T-helper 2 cell treated with Interferon-gamma antibody and Interleukin-4, amounts not matched to agents 5 μg/mL and 100 μg/mL, for 36 hours (primary cell): ENCODE measurements around the gene PPFIBP2.

Experiments
- DNase-seq: peaks from one replicate; pipeline ENCODE4 v3.0.0; 2021; ENCODE audit warnings: low spot score
- H3K27ac Mint-ChIP-seq: one replicate; pipeline ENCODE4 v1.8.0; 2021; ENCODE audit warnings: mild to moderate bottlenecking, mixed read lengths
- H3K27me3 Mint-ChIP-seq: one replicate; pipeline ENCODE4 v1.8.0; 2021; ENCODE audit warnings: low read depth, mixed read lengths
- H3K36me3 Mint-ChIP-seq: one replicate; pipeline ENCODE4 v1.8.0; 2021; ENCODE audit warnings: low read depth, mixed read lengths
- H3K4me1 Mint-ChIP-seq: one replicate; pipeline ENCODE4 v1.8.0; 2021; ENCODE audit warnings: low read depth, mixed read lengths
- H3K4me3 Mint-ChIP-seq: one replicate; pipeline ENCODE4 v1.8.0; 2022; ENCODE audit warnings: mild to moderate bottlenecking, moderate library complexity, mixed read lengths
- H3K9me3 Mint-ChIP-seq: one replicate; pipeline ENCODE4 v1.8.0; 2021; ENCODE audit warnings: mixed read lengths

The PPFIBP2 gene

GRCh38 chr11:7559398-7560283, 45.8 kb downstream of the PPFIBP2 start:
- no peaks in the 10 kb centered on the region for H3K36me3 Mint-ChIP-seq
- H3K27ac Mint-ChIP-seq = no peak overlapping the region
- no peak for DNase-seq
- H3K27me3 Mint-ChIP-seq = peaks cover 7% of the 10 kb centered on the region
- no peak overlapping the region for H3K4me3 Mint-ChIP-seq
- H3K4me1 Mint-ChIP-seq = no peaks in the 10 kb centered on the region
- H3K9me3 Mint-ChIP-seq = no peaks in the 10 kb centered on the region

- peaks cover 6% of the 10 kb centered on the region for H3K27me3 Mint-ChIP-seq
- H3K4me3 Mint-ChIP-seq = no peak overlapping the region
- DNase-seq = no peak
These were observed 47.8 kb downstream of the PPFIBP2 start for GRCh38 chr11:7561562-7561961.

GRCh38 chr11:7563281-7563680, 49.5 kb downstream of the PPFIBP2 start:
- H3K36me3 Mint-ChIP-seq = no peaks in the 10 kb centered on the region

More at GRCh38 chr11:7561562-7561961, 47.8 kb downstream of the PPFIBP2 start:
- no peak overlapping the region for H3K27ac Mint-ChIP-seq
- H3K9me3 Mint-ChIP-seq = no peaks in the 10 kb centered on the region
- no peaks in the 10 kb centered on the region for H3K36me3 Mint-ChIP-seq
- H3K4me1 Mint-ChIP-seq = no peaks in the 10 kb centered on the region

GRCh38 chr11:7564803-7565202, 51.0 kb downstream of the PPFIBP2 start:
- H3K36me3 Mint-ChIP-seq = no peaks in the 10 kb centered on the region
- no peak overlapping the region for H3K27ac Mint-ChIP-seq
- no peak for DNase-seq
- H3K27me3 Mint-ChIP-seq = peaks cover 4% of the 10 kb centered on the region
- H3K9me3 Mint-ChIP-seq = no peaks in the 10 kb centered on the region
- H3K4me3 Mint-ChIP-seq = no peak overlapping the region
- H3K4me1 Mint-ChIP-seq = no peaks in the 10 kb centered on the region

More at GRCh38 chr11:7563281-7563680, 49.5 kb downstream of the PPFIBP2 start:
- H3K9me3 Mint-ChIP-seq = no peaks in the 10 kb centered on the region
- H3K4me3 Mint-ChIP-seq = no peak overlapping the region
- peaks cover 4% of the 10 kb centered on the region for H3K27me3 Mint-ChIP-seq
- no peak overlapping the region for H3K27ac Mint-ChIP-seq
- no peaks in the 10 kb centered on the region for H3K4me1 Mint-ChIP-seq
- no peak for DNase-seq

GRCh38 chr11:7567311-7567710, 53.5 kb downstream of the PPFIBP2 start:
- peaks cover 14% of the 10 kb centered on the region for H3K27me3 Mint-ChIP-seq
- H3K36me3 Mint-ChIP-seq = no peaks in the 10 kb centered on the region
- no peak for DNase-seq
- no peaks in the 10 kb centered on the region for H3K9me3 Mint-ChIP-seq
- H3K4me3 Mint-ChIP-seq = no peak overlapping the region
- no peaks in the 10 kb centered on the region for H3K4me1 Mint-ChIP-seq
- no peak overlapping the region for H3K27ac Mint-ChIP-seq

- H3K4me3 Mint-ChIP-seq = no peak overlapping the region
These were observed 55.2 kb downstream of the PPFIBP2 start for GRCh38 chr11:7569044-7569443.

GRCh38 chr11:7570241-7570640, 56.4 kb downstream of the PPFIBP2 start:
- no peak overlapping the region for H3K27ac Mint-ChIP-seq
- H3K36me3 Mint-ChIP-seq = no peaks in the 10 kb centered on the region
- no peaks in the 10 kb centered on the region for H3K4me1 Mint-ChIP-seq
- H3K4me3 Mint-ChIP-seq = no peak overlapping the region
- peaks cover 33% of the 10 kb centered on the region for H3K27me3 Mint-ChIP-seq
- no peak for DNase-seq
- no peaks in the 10 kb centered on the region for H3K9me3 Mint-ChIP-seq

More at GRCh38 chr11:7569044-7569443, 55.2 kb downstream of the PPFIBP2 start:
- no peaks in the 10 kb centered on the region for H3K4me1 Mint-ChIP-seq
- H3K9me3 Mint-ChIP-seq = no peaks in the 10 kb centered on the region
- no peaks in the 10 kb centered on the region for H3K36me3 Mint-ChIP-seq
- H3K27me3 Mint-ChIP-seq = peaks cover 23% of the 10 kb centered on the region
- DNase-seq = no peak
- no peak overlapping the region for H3K27ac Mint-ChIP-seq

- DNase-seq = no peak
- no peak overlapping the region for H3K4me3 Mint-ChIP-seq
- H3K36me3 Mint-ChIP-seq = no peaks in the 10 kb centered on the region
- no peaks in the 10 kb centered on the region for H3K9me3 Mint-ChIP-seq
- H3K27me3 Mint-ChIP-seq = peaks cover 41% of the 10 kb centered on the region
- peaks cover 2% of the 10 kb centered on the region for H3K4me1 Mint-ChIP-seq
- no peak overlapping the region for H3K27ac Mint-ChIP-seq
These were observed 57.2 kb downstream of the PPFIBP2 start for GRCh38 chr11:7570938-7571521.

- Mint-ChIP-seq H3K4me3 (no peak overlapping the region), H3K4me1 (peaks cover 4% of the 10 kb centered on the region), H3K27me3 (peaks cover 41% of the 10 kb centered on the region), H3K27ac (no peak overlapping the region), H3K9me3 (no peaks in the 10 kb centered on the region), H3K36me3 (no peaks in the 10 kb centered on the region)
- no peak for DNase-seq
These were observed 57.8 kb downstream of the PPFIBP2 start for GRCh38 chr11:7571640-7572000.

- Mint-ChIP-seq H3K27ac (no peak overlapping the region), H3K36me3 (no peaks in the 10 kb centered on the region)
These were observed 58.4 kb downstream of the PPFIBP2 start for GRCh38 chr11:7572001-7572712.

GRCh38 chr11:7573193-7573557, 59.4 kb downstream of the PPFIBP2 start:
- H3K9me3 Mint-ChIP-seq = no peaks in the 10 kb centered on the region

More at GRCh38 chr11:7572001-7572712, 58.4 kb downstream of the PPFIBP2 start:
- Mint-ChIP-seq H3K4me3 (no peak overlapping the region), H3K9me3 (no peaks in the 10 kb centered on the region), H3K4me1 (peaks cover 7% of the 10 kb centered on the region), H3K27me3 (peaks cover 38% of the 10 kb centered on the region)
- DNase-seq = no peak

GRCh38 chr11:7573558-7574296, 59.9 kb downstream of the PPFIBP2 start:
- DNase-seq = no peak
- Mint-ChIP-seq H3K4me1 (peaks cover 23% of the 10 kb centered on the region), H3K4me3 (no peak overlapping the region), H3K36me3 (no peaks in the 10 kb centered on the region), H3K27ac (no peak overlapping the region), H3K9me3 (no peaks in the 10 kb centered on the region), H3K27me3 (peaks cover 45% of the 10 kb centered on the region)

More at GRCh38 chr11:7573193-7573557, 59.4 kb downstream of the PPFIBP2 start:
- no peaks in the 10 kb centered on the region for H3K36me3 Mint-ChIP-seq
- H3K4me1 Mint-ChIP-seq = peaks cover 17% of the 10 kb centered on the region
- H3K4me3 Mint-ChIP-seq = no peak overlapping the region
- peaks cover 42% of the 10 kb centered on the region for H3K27me3 Mint-ChIP-seq
- no peak for DNase-seq
- H3K27ac Mint-ChIP-seq = no peak overlapping the region

- no peak overlapping the region for H3K4me3 Mint-ChIP-seq
- no peaks in the 10 kb centered on the region for H3K36me3 Mint-ChIP-seq
- peaks cover 26% of the 10 kb centered on the region for H3K4me1 Mint-ChIP-seq
- peaks cover 47% of the 10 kb centered on the region for H3K27me3 Mint-ChIP-seq
- no peaks in the 10 kb centered on the region for H3K9me3 Mint-ChIP-seq
- no peak for DNase-seq
- no peak overlapping the region for H3K27ac Mint-ChIP-seq
These were observed 60.8 kb downstream of the PPFIBP2 start for GRCh38 chr11:7574491-7575130.
